Mesothelial cell of epicardium (in vitro differentiated cells): ENCODE results near the gene AKAP11. TPM values are rescaled to one million over a fixed set of nuclear protein-coding genes. Genes with fewer than 3 reads are reported as not detected.

Experiments
- DNase-seq, 2 experiments: peaks; one replicate each; pipeline ENCODE4 v3.0.0; 2021; ENCODE audit warnings: low spot score in 2 of 2; ENCODE audit not compliant: unreplicated experiment in 2 of 2
- H3K27ac Mint-ChIP-seq: 2 replicates; pipeline ENCODE4 v1.8.0; 2021; ENCODE audit warnings: mixed read lengths
- H3K27me3 Mint-ChIP-seq: 2 replicates; pipeline ENCODE4 v1.8.0; 2021; ENCODE audit warnings: low read depth, mixed read lengths
- H3K36me3 Mint-ChIP-seq: 2 replicates; pipeline ENCODE4 v1.8.0; 2021; ENCODE audit warnings: mixed read lengths
- H3K4me1 Mint-ChIP-seq: 2 replicates; pipeline ENCODE4 v1.8.0; 2021; ENCODE audit warnings: mixed read lengths
- H3K4me3 Mint-ChIP-seq: 2 replicates; pipeline ENCODE4 v1.8.0; 2021; ENCODE audit warnings: mild to moderate bottlenecking, moderate library complexity, mixed read lengths
- H3K9me3 Mint-ChIP-seq: 2 replicates; pipeline ENCODE4 v1.8.0; 2021; ENCODE audit warnings: mixed read lengths
- CTCF ChIP-seq: fragments of 200-600 bp; sonication (generic); IDR thresholded peaks from one replicate; pipeline ENCODE4 v1.5.0; 2021; ENCODE audit warnings: antibody characterized with exemption; ENCODE audit not compliant: unreplicated experiment
- total RNA-seq: library from RNA; stranded (reverse); gene quantifications from 3 replicates; pipeline ENCODE4 v1.2.1, GENCODE V29; 2021

AKAP11 gene
- total RNA-seq, 1 donor from 2014 or later = 33.9 TPM

- DNase-seq = no peak
- Mint-ChIP-seq H3K27me3 (peaks cover 2% of the 10 kb centered on the region), H3K4me3 (no peak overlapping the region), H3K27ac (no peak overlapping the region), H3K36me3 (no peaks in the 10 kb centered on the region), H3K4me1 (peaks cover 8% of the 10 kb centered on the region), H3K9me3 (no peaks in the 10 kb centered on the region)
- no peak for TF ChIP-seq CTCF
Observed at GRCh38 chr13:42355092-42355485, 83.1 kb downstream of the AKAP11 start.

- Mint-ChIP-seq H3K27ac (no peak overlapping the region), H3K36me3 (no peaks in the 10 kb centered on the region), H3K4me1 (peaks cover 8% of the 10 kb centered on the region), H3K4me3 (no peak overlapping the region), H3K9me3 (no peaks in the 10 kb centered on the region), H3K27me3 (peaks cover 2% of the 10 kb centered on the region)
- no peak for TF ChIP-seq CTCF
- DNase-seq = no peak
Observed at GRCh38 chr13:42355491-42356183, 83.7 kb downstream of the AKAP11 start.

GRCh38 chr13:42356184-42356575 is 84.2 kb downstream of the AKAP11 start:
- Mint-ChIP-seq H3K36me3 (no peaks in the 10 kb centered on the region), H3K27ac (no peak overlapping the region), H3K9me3 (no peaks in the 10 kb centered on the region), H3K27me3 (peaks cover 2% of the 10 kb centered on the region), H3K4me1 (peaks cover 8% of the 10 kb centered on the region), H3K4me3 (no peak overlapping the region)
- TF ChIP-seq CTCF = no peak
- DNase-seq = no peak

GRCh38 chr13:42360046-42360574 is 88.2 kb downstream of the AKAP11 start:
- H3K9me3 Mint-ChIP-seq = no peaks in the 10 kb centered on the region
- H3K4me3 Mint-ChIP-seq = no peak overlapping the region
- DNase-seq = no peak
- peaks cover 7% of the 10 kb centered on the region for H3K27me3 Mint-ChIP-seq
- H3K4me1 Mint-ChIP-seq = peaks cover 6% of the 10 kb centered on the region
- no peak overlapping the region for H3K27ac Mint-ChIP-seq
- TF ChIP-seq CTCF = no peak
- H3K36me3 Mint-ChIP-seq = no peaks in the 10 kb centered on the region

- Mint-ChIP-seq H3K27me3 (peaks cover 7% of the 10 kb centered on the region), H3K4me3 (no peak overlapping the region), H3K9me3 (no peaks in the 10 kb centered on the region), H3K4me1 (peaks cover 3% of the 10 kb centered on the region), H3K27ac (no peak overlapping the region), H3K36me3 (no peaks in the 10 kb centered on the region)
- no peak for DNase-seq
- no peak for TF ChIP-seq CTCF
Observed at GRCh38 chr13:42361701-42362100, 89.7 kb downstream of the AKAP11 start.
